Hepatic stellate cell (primary cell): Measurements from ENCODE around the gene TSPAN31.

ENCODE experiments used
- DNase-seq: peaks from one replicate; pipeline ENCODE4 v3.0.0; 2011; ENCODE audit warnings: low spot score

Gene TSPAN31

DNA sequence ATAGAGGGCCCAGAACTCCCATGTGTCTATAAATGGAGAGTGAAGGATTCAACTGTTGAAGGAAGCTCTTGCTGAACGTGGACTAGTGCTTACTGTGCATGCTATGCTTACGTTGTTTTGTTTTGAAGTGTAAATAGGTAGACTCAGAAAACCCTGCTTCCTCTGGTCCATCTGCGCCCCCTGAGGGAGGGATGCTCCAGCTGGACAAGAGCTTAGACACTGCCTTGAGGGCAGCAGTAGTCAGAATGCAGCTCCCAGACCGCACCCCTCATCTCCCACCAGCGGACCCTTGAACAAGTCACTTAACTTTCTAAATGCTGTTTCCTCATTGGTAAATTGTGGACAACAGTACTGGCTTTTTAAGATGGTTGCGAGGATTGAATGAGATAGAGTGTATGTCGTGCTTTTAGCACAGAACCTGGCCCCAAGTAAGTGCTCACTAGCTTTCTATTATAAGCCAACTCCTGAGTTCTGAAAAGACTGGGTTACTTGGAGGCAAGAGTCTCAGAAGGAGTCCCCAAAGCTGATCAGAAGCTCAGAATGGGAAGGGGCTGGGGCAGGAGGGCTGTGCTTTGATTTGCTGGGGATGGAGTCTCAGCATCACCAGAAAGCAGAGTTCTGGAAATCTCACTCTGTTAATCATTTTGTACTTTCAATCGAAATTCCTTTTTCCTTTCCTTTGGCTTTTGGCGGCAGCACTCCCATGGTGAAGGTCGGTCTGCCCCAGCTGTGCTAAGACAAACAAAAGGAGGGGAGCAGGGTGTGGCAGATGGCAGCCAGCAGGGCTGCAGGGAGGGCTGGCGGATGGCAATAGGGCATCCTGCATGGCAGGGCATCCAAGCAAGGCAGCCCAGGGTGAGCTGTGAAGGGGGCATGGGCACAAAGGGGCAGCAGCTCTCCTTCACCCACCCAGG, 21.9 kb upstream of the TSPAN31 start:
- DNase-seq, result no peak

DNA sequence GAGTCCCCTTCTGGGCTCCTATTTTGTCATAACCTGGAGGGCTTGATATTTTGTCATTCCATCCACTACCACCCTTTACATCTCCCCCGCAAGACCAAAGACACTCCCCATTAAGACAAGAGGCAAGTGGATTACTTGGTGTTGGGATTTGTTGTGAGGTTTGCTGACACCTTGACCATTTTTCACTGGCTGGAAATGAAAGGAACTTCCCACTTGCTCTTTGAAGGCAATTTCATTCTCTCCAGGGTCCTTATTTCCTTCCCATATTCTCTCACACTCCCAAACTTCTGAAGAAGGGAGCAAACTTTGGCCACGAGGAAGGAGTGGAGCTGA, 21.2 kb upstream of the TSPAN31 start:
- no peak for DNase-seq

DNA sequence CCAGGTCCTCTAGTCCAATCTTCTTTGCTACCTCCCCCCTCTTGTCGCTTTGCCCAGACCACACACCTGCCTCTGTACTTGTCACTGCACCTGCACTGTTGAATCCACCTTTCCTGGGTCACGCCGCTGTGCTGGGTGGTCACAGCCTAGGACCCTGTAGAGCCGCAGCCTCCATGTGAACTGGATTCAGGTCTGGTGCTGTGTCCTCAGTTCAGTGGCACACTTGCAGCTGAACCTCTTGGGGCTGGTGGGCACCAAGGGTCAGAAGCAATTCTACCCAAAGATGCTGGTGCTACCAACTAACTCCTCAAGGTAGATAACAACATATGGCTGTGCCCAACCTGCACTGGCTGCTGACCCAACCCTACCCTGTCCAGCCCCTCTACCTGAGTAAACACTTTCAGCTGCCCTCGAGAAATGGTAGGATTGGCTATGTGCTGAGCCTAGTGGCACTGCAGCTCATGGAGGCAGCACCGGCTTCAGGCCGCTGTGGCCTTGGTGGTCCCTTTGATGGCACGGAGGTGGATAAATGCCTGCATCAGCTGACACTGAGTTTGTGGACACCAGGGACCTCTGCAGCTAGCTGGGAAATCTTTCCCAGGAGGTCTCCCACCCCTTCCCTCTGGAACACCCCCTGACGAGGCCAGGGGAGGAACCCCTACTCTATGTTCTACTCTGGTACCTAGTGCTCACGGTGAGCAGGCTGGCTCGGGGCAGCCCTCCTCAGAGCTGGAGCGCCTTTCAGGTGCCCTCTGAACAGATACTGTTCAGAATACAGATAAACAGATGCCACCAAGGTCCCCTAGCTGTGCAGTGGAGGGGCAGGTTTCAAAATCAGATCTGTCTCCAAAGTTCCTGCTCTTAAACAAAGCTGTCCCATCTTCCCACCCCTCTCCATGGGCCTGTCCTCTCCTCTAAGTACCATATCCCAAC, 20.6 kb upstream of the TSPAN31 start:
- DNase-seq, result no peak

GRCh38 chr12:57724936-57725740, 19.7 kb upstream of the TSPAN31 start:
- DNase-seq, result no peak

DNA sequence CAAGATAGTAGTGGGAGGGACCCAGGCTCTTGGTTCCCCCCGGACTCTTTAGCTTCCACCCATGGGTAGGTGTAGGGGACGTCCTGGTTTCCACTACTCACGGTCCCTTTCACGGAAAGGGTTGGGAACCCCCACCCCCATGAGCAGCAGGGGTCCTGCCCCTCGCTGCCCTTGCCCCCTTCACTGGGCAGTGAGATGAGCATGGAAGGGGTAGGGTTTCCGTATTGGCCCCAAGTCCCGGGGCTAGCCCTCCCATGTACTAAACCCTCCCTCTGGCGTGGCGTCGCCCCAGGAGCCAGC, 19.0 kb upstream of the TSPAN31 start:
- DNase-seq, result no peak

DNA sequence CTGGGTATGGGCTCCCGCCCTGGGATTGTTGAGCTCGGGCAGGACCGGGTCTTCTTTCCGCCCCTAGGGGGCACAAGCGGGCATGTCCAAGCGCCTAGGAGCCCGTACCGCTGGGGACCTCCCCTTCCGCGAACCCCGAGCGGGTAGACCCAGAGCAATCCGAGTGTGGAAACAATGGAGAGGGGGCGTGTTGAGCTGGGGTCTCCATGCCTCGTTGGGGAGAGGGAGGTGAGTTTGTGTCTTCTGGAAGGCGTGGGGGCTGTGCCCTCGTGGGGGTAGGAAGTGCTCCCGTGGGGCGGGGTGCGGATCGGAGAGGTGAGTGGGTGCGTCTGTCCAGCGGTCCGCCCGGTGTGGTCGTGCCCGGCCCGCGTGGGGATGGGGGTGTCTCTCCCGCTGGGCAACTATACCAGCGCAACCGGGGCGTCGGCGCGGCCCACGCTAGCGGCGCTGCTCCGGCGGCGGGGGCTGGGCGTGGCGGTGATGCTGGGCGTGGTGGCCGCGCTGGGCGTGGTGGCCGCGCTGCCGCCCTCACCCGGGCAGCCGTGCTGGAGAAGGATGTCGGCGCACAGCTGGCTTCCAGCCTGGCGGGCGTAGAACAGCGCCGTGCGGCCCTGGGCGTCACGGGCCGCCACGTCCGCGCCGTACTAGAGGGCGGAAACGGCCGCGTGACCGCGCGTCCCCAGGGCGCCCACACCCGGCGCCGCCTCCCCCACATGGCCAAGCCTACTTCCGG, 18.5 kb upstream of the TSPAN31 start:
- DNase-seq, result peak; percentile 97

DNA sequence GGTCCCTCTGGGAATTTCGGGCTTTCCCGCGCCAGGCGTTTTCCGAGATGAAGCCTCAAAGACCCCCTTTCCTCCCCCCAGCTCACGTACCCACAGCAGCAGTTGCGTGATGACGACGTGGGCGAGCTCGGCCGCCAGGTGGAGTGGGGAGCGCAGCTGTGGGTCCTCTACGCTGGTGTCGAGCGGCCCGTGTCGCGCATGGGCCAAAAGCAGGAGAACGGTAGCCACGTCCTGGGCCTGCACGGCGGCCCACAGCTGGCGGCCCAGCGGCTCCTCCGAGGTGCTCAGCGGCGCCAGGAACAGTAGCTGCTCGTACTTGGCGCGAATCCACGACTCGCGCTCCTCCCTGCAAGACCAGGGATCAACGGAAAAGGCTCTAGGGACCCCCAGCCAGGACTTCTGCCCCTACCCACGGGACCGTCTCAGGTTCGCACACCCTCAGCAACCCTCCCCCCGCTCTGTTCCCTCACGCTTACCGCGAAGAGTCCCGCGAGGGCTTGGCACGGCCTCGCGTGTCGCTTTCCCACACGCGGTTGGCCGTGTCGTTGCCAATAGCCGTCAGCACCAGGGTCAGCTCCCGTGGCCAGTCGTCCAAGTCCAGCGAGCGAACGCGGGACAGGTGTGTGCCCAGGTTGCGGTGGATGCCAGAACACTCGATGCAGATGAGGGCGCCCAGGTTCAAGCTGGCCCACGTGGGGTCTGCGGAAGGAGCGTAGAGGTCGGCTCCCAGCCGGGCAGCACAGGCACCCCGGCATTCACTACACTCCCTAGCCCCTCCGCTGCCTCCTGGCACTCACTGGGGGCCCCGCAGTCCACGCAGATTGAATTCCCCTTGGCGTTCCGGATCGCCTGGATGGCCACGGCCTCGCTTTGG, 17.7 kb upstream of the TSPAN31 start:
- DNase-seq, result no peak

DNA sequence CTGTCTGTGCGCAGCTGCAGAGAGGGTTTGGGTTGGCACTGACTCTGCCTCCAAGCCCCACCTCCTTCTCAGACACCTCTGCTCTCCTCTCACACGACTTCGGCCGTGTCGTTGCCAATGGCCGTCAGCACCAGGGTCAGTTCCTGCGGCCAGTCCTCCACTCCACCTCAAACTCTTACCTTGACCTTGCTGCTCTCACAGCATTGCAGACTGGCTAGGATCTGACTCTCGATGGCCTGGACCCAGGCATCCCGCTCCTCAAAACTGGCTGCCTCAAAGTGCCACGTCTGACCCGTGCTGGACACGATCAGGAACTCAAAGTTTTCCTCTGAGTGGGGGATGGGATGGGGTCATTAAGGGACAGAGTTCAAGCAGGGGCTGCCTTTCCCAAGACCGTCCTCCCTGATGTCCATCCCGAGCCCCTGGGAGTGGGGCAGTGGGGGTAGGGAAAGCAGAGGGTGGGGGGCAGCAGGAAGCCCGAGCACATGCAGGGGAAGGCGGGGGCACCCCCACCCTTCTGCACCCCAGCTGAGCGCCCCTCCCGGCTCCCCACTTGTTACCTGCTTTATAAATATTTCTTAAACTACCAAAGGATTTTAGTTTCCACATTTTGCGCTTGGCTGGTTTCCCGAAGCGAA, 17.0 kb upstream of the TSPAN31 start:
- no peak for DNase-seq

DNA sequence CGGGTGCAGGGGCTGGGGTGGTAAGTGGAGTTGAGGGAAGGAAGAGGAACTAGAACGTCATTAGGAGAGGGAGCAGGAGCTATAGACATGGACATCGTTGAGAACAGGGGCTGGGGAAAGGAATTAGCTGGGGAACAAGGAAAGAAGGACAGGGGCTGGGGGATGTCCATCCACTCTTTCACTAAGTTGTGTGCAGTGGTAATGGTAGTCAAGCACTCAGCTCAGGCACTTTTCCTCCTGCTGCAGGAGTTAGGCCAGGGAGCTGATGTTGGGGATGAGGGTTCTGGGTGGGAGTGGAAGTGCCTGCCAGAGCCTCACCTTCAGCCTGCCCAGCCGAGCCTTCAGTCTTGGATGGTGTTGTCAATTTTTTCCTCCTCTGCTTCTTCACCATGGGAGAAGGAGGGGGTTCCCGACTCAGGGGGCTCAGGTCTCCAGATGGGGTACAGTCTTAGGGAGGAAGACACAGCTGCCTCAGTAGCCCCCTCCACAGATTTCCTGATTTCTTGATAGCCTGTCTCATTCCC, 15.5 kb upstream of the TSPAN31 start:
- DNase-seq, result no peak

GRCh38 chr12:57730336-57731067, 14.3 kb upstream of the TSPAN31 start:
- no peak for DNase-seq

GRCh38 chr12:57731411-57732080, 13.3 kb upstream of the TSPAN31 start:
- DNase-seq, result no peak

DNA sequence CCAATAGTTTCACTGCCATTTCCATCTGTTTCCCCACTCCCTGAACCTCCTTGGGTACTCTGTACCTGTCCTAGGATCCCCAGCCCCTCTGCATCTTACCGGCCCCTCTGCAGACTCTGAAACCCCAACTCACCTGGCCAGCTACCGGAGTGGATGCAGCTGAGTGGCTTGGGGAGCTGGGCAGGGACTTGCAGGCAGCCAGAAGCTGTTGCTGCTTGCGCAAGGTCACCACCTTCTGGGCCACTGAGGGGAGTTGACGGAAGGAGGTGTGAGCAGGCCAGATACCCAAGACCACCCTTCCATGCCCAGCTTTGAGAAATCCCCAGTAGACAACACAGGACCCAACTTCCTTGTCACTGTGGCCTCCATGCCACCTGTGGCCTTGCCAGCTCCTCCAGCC, 12.6 kb upstream of the TSPAN31 start:
- DNase-seq, result no peak

DNA sequence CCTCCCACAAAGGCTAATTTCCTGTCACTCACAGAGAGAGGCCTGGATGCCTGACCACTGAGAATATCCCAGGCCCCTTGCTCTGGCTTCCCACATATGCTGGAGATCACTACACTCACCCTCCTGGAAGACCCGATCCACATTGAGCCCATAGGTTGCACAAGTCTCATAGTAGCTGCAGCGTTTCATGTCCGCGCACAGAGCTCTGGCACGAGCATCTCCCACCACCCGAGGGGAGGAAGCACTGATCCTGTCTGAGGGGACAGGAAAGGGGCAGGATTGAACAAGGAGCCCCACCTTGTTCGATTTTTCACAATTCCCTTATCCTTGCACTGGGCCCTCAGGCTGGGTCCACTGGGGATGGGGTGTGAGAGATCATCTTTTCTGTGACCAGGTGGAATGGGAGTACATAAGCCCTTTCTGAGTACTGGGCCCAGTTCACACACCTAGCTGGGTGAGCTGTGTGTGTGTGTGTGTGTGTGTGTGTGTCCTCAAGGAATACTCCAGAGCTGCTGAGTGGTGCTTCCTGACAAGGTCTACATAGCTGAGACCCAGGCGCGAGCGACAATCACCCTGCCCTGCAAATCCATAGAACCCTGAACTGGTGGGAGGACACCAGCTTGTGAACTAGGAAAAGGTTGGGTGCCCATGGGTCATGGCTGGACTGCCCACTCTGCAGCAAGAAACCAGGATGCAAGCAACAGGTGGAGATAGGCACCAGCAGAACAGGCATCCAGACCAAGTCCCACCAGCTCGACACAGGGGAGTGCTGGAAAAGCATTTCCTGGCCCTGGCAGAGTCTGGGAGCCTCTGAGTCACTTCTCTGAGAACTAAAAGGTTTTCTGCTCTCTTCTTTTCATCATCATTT, 11.9 kb upstream of the TSPAN31 start:
- DNase-seq, result no peak

- DNase-seq, result no peak
Measured at GRCh38 chr12:57733928-57734327, 10.9 kb upstream of the TSPAN31 start.

- DNase-seq, result peak; percentile 55
Measured at GRCh38 chr12:57734591-57734990, 10.2 kb upstream of the TSPAN31 start.

DNA sequence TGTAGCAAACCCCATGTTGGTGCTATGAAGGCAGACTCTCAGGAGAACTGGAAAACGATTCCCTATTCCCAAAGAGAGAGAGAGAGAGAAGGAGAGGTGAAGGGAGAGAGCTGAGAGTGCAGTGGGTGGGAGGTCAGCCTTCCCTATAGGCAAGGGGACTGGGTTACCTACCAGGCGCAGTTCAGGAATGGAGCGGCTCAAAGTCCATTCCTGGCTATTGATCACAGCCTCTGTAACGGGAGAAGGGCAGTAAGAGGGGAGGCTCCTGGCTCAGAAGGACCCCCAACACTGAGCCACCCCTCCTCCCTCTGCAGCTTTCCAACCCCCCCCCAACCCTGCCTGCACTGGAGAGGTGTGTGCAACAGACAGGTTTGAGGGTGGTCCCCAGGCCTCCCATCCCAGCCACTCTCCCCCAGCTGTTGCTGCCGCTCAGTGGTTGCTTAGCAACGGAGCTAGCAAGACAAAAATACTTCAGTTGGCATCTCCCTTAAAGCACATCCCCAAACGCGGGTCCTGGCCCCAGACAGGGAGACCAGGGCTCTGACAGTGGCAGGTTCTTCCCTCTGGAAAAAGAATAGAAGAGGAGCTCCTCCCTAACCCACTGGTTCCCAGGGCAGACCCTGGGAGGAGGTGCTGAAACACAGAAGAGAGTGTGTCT, 9.5 kb upstream of the TSPAN31 start:
- peak; percentile 53 for DNase-seq
